Measurements from ENCODE around the gene MARS2. TPM values are rescaled to one million over a fixed set of nuclear protein-coding genes. Genes with fewer than 3 reads are reported as not detected.

Gene MARS2
- total RNA-seq, 2 experiments from 2014 or later: 21.8 to 32.7 TPM

GRCh38 chr2:197673606-197674005 lies 31.6 kb upstream of the MARS2 start:
- H3K9me2 ChIP-seq (ENCODE audit: insufficient read depth, low read length): no peaks in the 10 kb centered on the region
- no peak overlapping the region for H3K4me3 ChIP-seq (ENCODE audit: low read depth, low read length, poor library complexity, severe bottlenecking)
- H3K4me1 ChIP-seq (ENCODE audit: insufficient read depth, low read length, poor library complexity, severe bottlenecking): no peaks in the 10 kb centered on the region
- CTCF ChIA-PET (ENCODE audit: unreplicated experiment): no interaction called here
- POLR2A ChIA-PET: interaction anchor here (0.6 to 1.0 kb wide), 3 partner anchors 32 to 1135 kb away, joined by 3 to 4 read pairs (median 3); partner anchors contain the start of gene MARS2
- intact Hi-C loops (cut with micrococcal nuclease; ENCODE audit: unreplicated experiment): no loop called here
- TF ChIP-seq CTCF (conservative IDR thresholded peaks at IDR 0.05; ENCODE audit: low read length) (no peak), EZH2phosphoT487 (IDR thresholded peaks at IDR 0.05; ENCODE audit: borderline replicate concordance, low read depth, low read length) (no peak)
- H4K20me1 ChIP-seq (ENCODE audit: insufficient read depth, low read length): no peaks in the 10 kb centered on the region
- no peaks in the 10 kb centered on the region for H3K79me2 ChIP-seq (ENCODE audit: insufficient read depth, low read depth, low read length)
- no peak overlapping the region for H3K27ac ChIP-seq (ENCODE audit: low read depth, low read length, poor library complexity, severe bottlenecking)
- BruUV-seq (replicated peaks): no TSS peak
- no peak overlapping the region for H2AFZ ChIP-seq (ENCODE audit: low read length)
- no peak for DNase-seq (ENCODE audit: low spot score)
- no peaks in the 10 kb centered on the region for H3K9me3 ChIP-seq (ENCODE audit: low read length)
- no peak overlapping the region for H3K4me2 ChIP-seq (ENCODE audit: low read length)
- H3K36me3 ChIP-seq (ENCODE audit: insufficient read depth, low read length): no peaks in the 10 kb centered on the region

- ChIA-PET POLR2A (interaction anchor here (0.6 to 1.0 kb wide), 4 partner anchors 31 to 1136 kb away, joined by 3 to 4 read pairs (median 4); partner anchors contain the start of gene MARS2), CTCF (ENCODE audit: unreplicated experiment) (no interaction called here)
- Histone ChIP-seq H3K4me1 (ENCODE audit: insufficient read depth, low read length, poor library complexity, severe bottlenecking) (no peaks in the 10 kb centered on the region), H3K4me2 (ENCODE audit: low read length) (no peak overlapping the region), H3K9me2 (ENCODE audit: insufficient read depth, low read length) (no peaks in the 10 kb centered on the region), H2AFZ (ENCODE audit: low read length) (no peak overlapping the region), H3K27ac (ENCODE audit: low read depth, low read length, poor library complexity, severe bottlenecking) (no peak overlapping the region), H3K4me3 (ENCODE audit: low read depth, low read length, poor library complexity, severe bottlenecking) (no peak overlapping the region), H4K20me1 (ENCODE audit: insufficient read depth, low read length) (no peaks in the 10 kb centered on the region), H3K36me3 (ENCODE audit: insufficient read depth, low read length) (no peaks in the 10 kb centered on the region), H3K79me2 (ENCODE audit: insufficient read depth, low read depth, low read length) (no peaks in the 10 kb centered on the region), H3K9me3 (ENCODE audit: low read length) (no peaks in the 10 kb centered on the region)
- intact Hi-C loops (cut with micrococcal nuclease; ENCODE audit: unreplicated experiment): no loop called here
- no peak for DNase-seq (ENCODE audit: low spot score)
- TF ChIP-seq EZH2phosphoT487 (IDR thresholded peaks at IDR 0.05; ENCODE audit: borderline replicate concordance, low read depth, low read length) (no peak), CTCF (conservative IDR thresholded peaks at IDR 0.05; ENCODE audit: low read length) (no peak)
- no TSS peak for BruUV-seq (replicated peaks)
Measured at GRCh38 chr2:197674060-197674459, 31.1 kb upstream of the MARS2 start.

GRCh38 chr2:197674591-197674990 lies 30.6 kb upstream of the MARS2 start:
- no peak overlapping the region for H3K4me3 ChIP-seq (ENCODE audit: low read depth, low read length, poor library complexity, severe bottlenecking)
- H3K79me2 ChIP-seq (ENCODE audit: insufficient read depth, low read depth, low read length): no peaks in the 10 kb centered on the region
- no peaks in the 10 kb centered on the region for H4K20me1 ChIP-seq (ENCODE audit: insufficient read depth, low read length)
- H3K4me1 ChIP-seq (ENCODE audit: insufficient read depth, low read length, poor library complexity, severe bottlenecking): no peaks in the 10 kb centered on the region
- BruUV-seq (replicated peaks): no TSS peak
- no peak for DNase-seq (ENCODE audit: low spot score)
- TF ChIP-seq EZH2phosphoT487 (IDR thresholded peaks at IDR 0.05; ENCODE audit: borderline replicate concordance, low read depth, low read length) (no peak), CTCF (conservative IDR thresholded peaks at IDR 0.05; ENCODE audit: low read length) (no peak)
- H3K9me2 ChIP-seq (ENCODE audit: insufficient read depth, low read length): no peaks in the 10 kb centered on the region
- H2AFZ ChIP-seq (ENCODE audit: low read length): no peak overlapping the region
- intact Hi-C loops (cut with micrococcal nuclease; ENCODE audit: unreplicated experiment): no loop called here
- H3K36me3 ChIP-seq (ENCODE audit: insufficient read depth, low read length): no peaks in the 10 kb centered on the region
- no peak overlapping the region for H3K4me2 ChIP-seq (ENCODE audit: low read length)
- no peaks in the 10 kb centered on the region for H3K9me3 ChIP-seq (ENCODE audit: low read length)
- no peak overlapping the region for H3K27ac ChIP-seq (ENCODE audit: low read depth, low read length, poor library complexity, severe bottlenecking)
- CTCF ChIA-PET (ENCODE audit: unreplicated experiment): no interaction called here
- POLR2A ChIA-PET: interaction anchor here (0.7 kb wide), 2 partner anchors 44 to 250 kb away, joined by 3 to 4 read pairs; no protein-coding TSS in a partner anchor
